H1 (cell line): ENCODE results near the gene CRTAC1. TPM values are rescaled to one million over a fixed set of nuclear protein-coding genes. Genes with fewer than 3 reads are reported as not detected.

Source experiments
- CTCF ChIA-PET: fragments of 300-600 bp; sonication (Branson Sonifier 250); formaldehyde crosslinking; loops from one replicate; lab custom pipeline; 2021; ENCODE audit not compliant: partially characterized antibody; lab: Charles Lee
- POLR2A ChIA-PET: fragments of 300-600 bp; sonication (Branson Sonifier 250); formaldehyde crosslinking; loops from one replicate; lab custom pipeline; 2021; ENCODE audit warnings: inconsistent platforms; ENCODE audit not compliant: partially characterized antibody; lab: Charles Lee
- DNase-seq, 2 experiments: peaks; one replicate each; pipeline versions ENCODE4 v3.0.0 to v3.0.0-alpha.2; 2010 to 2022; ENCODE audit warnings: low spot score in 2 of 2, low read depth in 1 of 2, mixed read lengths in 1 of 2
- FAIRE-seq: peaks from 2 replicates; lab custom pipeline; 2011; peaks lifted over from hg19 to GRCh38; lab: Jason Lieb, UNC
- H2AFZ ChIP-seq: 2 replicates; pipeline ENCODE4 v1.8.1; 2012; ENCODE audit warnings: low read length, inconsistent platforms
- H2AK5ac ChIP-seq: 2 replicates; pipeline ENCODE4 v1.6.1; 2013; ENCODE audit warnings: low read depth, low read length
- H2BK120ac ChIP-seq: replicated peaks from 2 replicates; pipeline ENCODE3; 2013; ENCODE audit warnings: low read depth, low read length, inconsistent platforms
- H2BK12ac ChIP-seq: 2 replicates; pipeline ENCODE4 v1.6.1; 2013; ENCODE audit warnings: low read depth, low read length
- H2BK15ac ChIP-seq: 2 replicates; pipeline ENCODE4 v1.6.1; 2013; ENCODE audit warnings: low read length
- H2BK20ac ChIP-seq: 2 replicates; pipeline ENCODE4 v1.6.1; 2013; ENCODE audit warnings: low read length
- H2BK5ac ChIP-seq: 2 replicates; pipeline ENCODE4 v1.6.1; 2013; ENCODE audit warnings: low read depth, low read length
- H3K14ac ChIP-seq: 2 replicates; pipeline ENCODE4 v1.6.1; 2013; ENCODE audit warnings: inconsistent platforms; ENCODE audit not compliant: insufficient read length
- H3K18ac ChIP-seq: 2 replicates; pipeline ENCODE4 v1.6.1; 2013; ENCODE audit warnings: low read length; ENCODE audit errors: extremely low read depth
- H3K23ac ChIP-seq: 2 replicates; pipeline ENCODE4 v1.6.1; 2013; ENCODE audit warnings: inconsistent platforms; ENCODE audit not compliant: insufficient read length
- H3K23me2 ChIP-seq: 2 replicates; pipeline ENCODE4 v1.6.1; 2013; ENCODE audit warnings: low read depth, low read length
- H3K27ac ChIP-seq: 2 replicates; pipeline ENCODE4 v1.6.1; 2011; ENCODE audit warnings: low read depth, low read length, inconsistent platforms
- H3K27me3 ChIP-seq, 4 experiments: replicated peaks in 1 of 4; 1 replicate in 1 of 4; 2 replicates in 3 of 4; pipeline versions ENCODE4 v1.6.1 to v1.8.1; 2011 to 2013; ENCODE audit warnings: low read length in 3 of 4, mild to moderate bottlenecking in 3 of 4, inconsistent platforms in 2 of 4, mixed read lengths in 2 of 4, moderate library complexity in 1 of 4; ENCODE audit not compliant: control insufficient read depth in 3 of 4, insufficient read depth in 3 of 4; ENCODE audit errors: extremely low read depth in 1 of 4
- H3K36me3 ChIP-seq, 4 experiments: 2 replicates each; pipeline versions ENCODE4 v1.6.1 to v1.8.1; 2011 to 2013; ENCODE audit warnings: mild to moderate bottlenecking in 4 of 4, low read length in 3 of 4, moderate library complexity in 2 of 4, control low read depth in 1 of 4, inconsistent platforms in 1 of 4; ENCODE audit not compliant: insufficient read depth in 4 of 4, control insufficient read depth in 2 of 4
- H3K4ac ChIP-seq: replicated peaks from 2 replicates; pipeline ENCODE3; 2013; ENCODE audit warnings: low read length, low read depth, mixed read lengths, inconsistent platforms; ENCODE audit not compliant: insufficient read length
- H3K4me1 ChIP-seq, 4 experiments: replicated peaks in 1 of 4; 1 replicate in 1 of 4; 2 replicates in 3 of 4; pipeline versions ENCODE4 v1.6.1 to v1.8.1; 2011 to 2013; ENCODE audit warnings: low read length in 3 of 4, inconsistent platforms in 2 of 4, mixed read lengths in 1 of 4; ENCODE audit not compliant: insufficient read depth in 4 of 4, control insufficient read depth in 3 of 4
- H3K4me2 ChIP-seq, 2 experiments: 2 replicates each; pipeline versions ENCODE4 v1.6.1 to v1.8.1; 2011 to 2013; ENCODE audit warnings: low read depth in 2 of 2, low read length in 2 of 2, control low read depth in 1 of 2, inconsistent platforms in 1 of 2, mild to moderate bottlenecking in 1 of 2; ENCODE audit not compliant: insufficient read depth in 1 of 2
- H3K4me3 ChIP-seq, 4 experiments: fragments of 200-600, 300-600 bp in 1 of 4; sonication (generic), shearing (Covaris generic), sonication (Bioruptor Twin) in 1 of 4; 2 replicates each; pipeline versions ENCODE4 v1.5.1 to v1.8.1; 2011 to 2016; ENCODE audit warnings: low read length in 4 of 4, low read depth in 3 of 4, control low read depth in 2 of 4, inconsistent platforms in 2 of 4, mild to moderate bottlenecking in 2 of 4, mixed read lengths in 1 of 4, moderate library complexity in 1 of 4; ENCODE audit not compliant: insufficient read depth in 2 of 4; ENCODE audit errors: extremely low read depth in 1 of 4
- H3K56ac ChIP-seq: replicated peaks from 2 replicates; pipeline ENCODE3; 2013; ENCODE audit warnings: low read depth, mild to moderate bottlenecking, mixed read lengths, low read length, inconsistent platforms; ENCODE audit not compliant: insufficient read length
- H3K79me1 ChIP-seq: 2 replicates; pipeline ENCODE4 v1.6.1; 2013; ENCODE audit warnings: low read depth, low read length, control low read depth
- H3K79me2 ChIP-seq, 2 experiments: 2 replicates each; pipeline versions ENCODE4 v1.6.1 to v1.8.1; 2012 to 2013; ENCODE audit warnings: low read length in 2 of 2, mild to moderate bottlenecking in 2 of 2, inconsistent platforms in 1 of 2; ENCODE audit not compliant: insufficient read depth in 2 of 2, control insufficient read depth in 1 of 2
- H3K9ac ChIP-seq, 4 experiments: replicated peaks in 1 of 4; 1 replicate in 1 of 4; 2 replicates in 3 of 4; pipeline versions ENCODE4 v1.6.1 to v1.8.1; 2011 to 2013; ENCODE audit warnings: low read depth in 3 of 4, low read length in 3 of 4, control low read depth in 2 of 4, mild to moderate bottlenecking in 2 of 4, moderate library complexity in 2 of 4, inconsistent platforms in 1 of 4; ENCODE audit errors: extremely low read depth in 1 of 4
- H3K9me3 ChIP-seq, 2 experiments: 2 replicates each; pipeline versions ENCODE4 v1.6.1 to v1.8.1; 2012 to 2013; ENCODE audit warnings: mild to moderate bottlenecking in 2 of 2, moderate library complexity in 2 of 2, control low read depth in 1 of 2, inconsistent platforms in 1 of 2, low read depth in 1 of 2, low read length in 1 of 2, mixed read lengths in 1 of 2; ENCODE audit not compliant: insufficient read depth in 2 of 2
- H4K20me1 ChIP-seq, 2 experiments: replicated peaks in 1 of 2; 2 replicates each; pipeline versions ENCODE3 to v1.8.1; 2011 to 2013; ENCODE audit warnings: inconsistent platforms in 2 of 2, low read length in 2 of 2, mild to moderate bottlenecking in 1 of 2; ENCODE audit not compliant: insufficient read depth in 2 of 2, control insufficient read depth in 1 of 2
- H4K5ac ChIP-seq: 2 replicates; pipeline ENCODE4 v1.6.1; 2013; ENCODE audit warnings: low read length, low read depth, mixed read lengths, inconsistent platforms; ENCODE audit not compliant: insufficient read length
- H4K8ac ChIP-seq: 2 replicates; pipeline ENCODE4 v1.8.0; 2013; ENCODE audit warnings: mild to moderate bottlenecking, moderate library complexity, low read length, inconsistent platforms; ENCODE audit not compliant: insufficient read depth; ENCODE audit errors: extremely low read depth
- H4K91ac ChIP-seq: replicated peaks from 2 replicates; pipeline ENCODE3; 2013; ENCODE audit warnings: low read length, mixed read lengths, inconsistent platforms; ENCODE audit not compliant: insufficient read length
- BACH1 ChIP-seq: IDR thresholded peaks from 2 replicates; pipeline ENCODE4 v1.6.1; 2012; ENCODE audit warnings: low read length, improper control_type of control experiment
- CEBPB ChIP-seq: IDR thresholded peaks from 2 replicates; pipeline ENCODE4 v1.6.1; 2012; ENCODE audit warnings: low read depth, low read length
- CHD1 ChIP-seq: IDR thresholded peaks from 2 replicates; pipeline ENCODE4 v1.6.1; 2012; ENCODE audit warnings: low read depth, low read length, improper control_type of control experiment
- HDAC6 ChIP-seq: IDR thresholded peaks from one replicate; pipeline ENCODE4 v1.7.1; 2012; ENCODE audit warnings: low read depth, mild to moderate bottlenecking, inconsistent platforms, low read length, moderate library complexity
- KDM4A ChIP-seq: IDR thresholded peaks from one replicate; pipeline ENCODE4 v1.7.1; 2012; ENCODE audit warnings: low read depth, mild to moderate bottlenecking, moderate library complexity, low read length, inconsistent platforms; ENCODE audit not compliant: severe bottlenecking
- KDM5A ChIP-seq: fragments of 200-600 bp; IDR thresholded peaks from 2 replicates; pipeline ENCODE4 v1.7.1; 2012; ENCODE audit warnings: mild to moderate bottlenecking, low read length, inconsistent platforms, mixed read lengths
- RBBP5 ChIP-seq: IDR thresholded peaks from 2 replicates; pipeline ENCODE4 v1.7.1; 2012; ENCODE audit warnings: low read depth, mild to moderate bottlenecking, inconsistent platforms, low read length, moderate library complexity, borderline replicate concordance
- SP2 ChIP-seq: IDR thresholded peaks from 2 replicates; pipeline ENCODE4 v1.6.1; 2012; ENCODE audit warnings: mild to moderate bottlenecking, low read length, inconsistent platforms
- TCF12 ChIP-seq: IDR thresholded peaks from 2 replicates; pipeline ENCODE4 v1.6.1; 2011; ENCODE audit warnings: low read depth, mild to moderate bottlenecking, low read length
- WGBS, 2 experiments: shearing (Covaris generic) in 1 of 2; methylation state at CpG; one replicate each; pipeline versions ENCODE4 v1.1.6 to v1.1.7; 2013 to 2015; ENCODE audit warnings: low lambda C conversion rate in 2 of 2, mixed read lengths in 2 of 2, inconsistent platforms in 1 of 2, low coverage in 1 of 2, missing lambda C conversion rate in 1 of 2; ENCODE audit not compliant: insufficient replicate concordance in 2 of 2, insufficient coverage in 1 of 2, insufficient read length in 1 of 2; ENCODE audit errors: extremely low coverage in 1 of 2, missing lambda C conversion rate in 1 of 2; 5-methylcytosine and 5-hydroxymethylcytosine counted together
- polyA plus RNA-seq, 7 experiments: library from polyadenylated mRNA; depleted of rRNA in 3 of 7; stranded (reverse) in 5 of 7; unstranded in 2 of 7; fragments of >200 nt in 5 of 7; fragments of 200-250 nt in 2 of 7; gene quantifications; 1 replicate in 5 of 7; 2 replicates in 1 of 7; 4 replicates in 1 of 7; pipeline versions ENCODE4 v1.2.1 to v1.2.3, GENCODE V29; 2011 to 2013; ENCODE audit warnings: missing spikeins in 2 of 7, mixed read lengths in 2 of 7
- total RNA-seq: library from RNA; stranded (reverse); fragmentation: NEBNext Ultra II Directional; extraction: Animal tissue kit (Norgen Biotek cat#: 25700); gene quantifications from 2 replicates; pipeline ENCODE4 v1.2.1, GENCODE V29; 2021

CRTAC1 gene
- total and polyA plus RNA-seq, 2 of the 8 experiments (the other 6 are each of a cell fraction or from before 2014, with no cell fraction given): 0.91 to 1.2 TPM

DNA sequence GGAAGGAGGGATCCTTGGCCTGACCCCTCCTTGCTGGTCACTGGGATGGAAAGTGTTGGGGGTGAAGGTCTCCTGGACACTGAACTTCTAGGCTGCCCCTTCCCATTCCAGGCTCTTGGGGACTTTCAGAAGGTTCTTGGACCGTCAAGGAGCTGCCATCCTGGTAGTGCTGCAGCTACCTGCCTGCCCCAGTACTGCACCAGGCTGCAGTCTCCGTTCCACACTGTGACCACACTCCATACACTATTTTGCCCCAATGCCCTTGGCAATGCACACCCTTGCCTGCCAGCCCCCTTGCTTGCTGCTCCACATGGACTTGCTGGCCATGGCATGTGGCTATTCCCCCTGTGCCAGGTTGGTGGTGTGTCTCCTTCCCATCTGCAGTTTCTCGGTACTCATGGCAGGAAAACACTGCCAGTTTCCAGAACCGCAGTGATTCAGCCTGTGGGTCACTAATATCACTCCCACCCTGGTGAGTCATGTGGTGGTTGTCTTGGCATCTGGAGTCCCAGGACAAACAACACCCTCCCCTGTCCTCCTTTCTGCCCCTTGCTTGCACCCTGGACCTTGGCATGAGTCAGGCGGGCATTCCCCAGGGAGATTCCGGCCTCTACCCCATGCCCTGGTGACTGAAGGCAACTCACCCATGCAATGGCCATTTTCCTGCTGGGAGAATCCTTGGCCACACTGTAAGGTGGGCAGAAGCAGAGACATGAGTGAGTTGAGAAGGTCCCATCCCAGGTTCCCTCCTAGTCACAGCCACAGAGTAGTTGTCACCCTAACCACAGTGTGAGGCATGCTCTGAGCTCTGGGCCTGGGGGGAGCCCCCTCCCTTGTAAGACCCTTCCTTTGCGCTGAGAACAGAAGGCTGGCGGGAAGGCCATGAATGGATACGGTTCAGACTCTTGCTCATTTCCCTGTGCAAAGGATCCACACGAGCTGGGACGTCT is 148.0 kb downstream of the CRTAC1 start:
- 79% methylated on average over 11 of the region's 11 CpGs; no CpG with 5 or more reads in 1 of the 2 experiments for WGBS, 2 experiments
- Histone ChIP-seq H2AK5ac (0 out of 2 replicates have a peak overlapping the region, but pooled peaks have one; percentile 9), H4K91ac (no peak overlapping the region), H3K79me1 (no peaks in the 10 kb centered on the region; the same call in 1 of the 2 replicates), H3K79me2 (no peaks in the 10 kb centered on the region), H4K8ac (no peak overlapping the region), H3K9me3 (no peaks in the 10 kb centered on the region), H3K4me2 (no peak overlapping the region), H4K20me1 (no peaks in the 10 kb centered on the region), H2AFZ (no peak overlapping the region), H3K23ac (no peak overlapping the region), H3K4ac (no peak overlapping the region), H3K27me3 (peaks cover 0 to 2% (median 0%) of the 10 kb centered on the region in 4 experiments; a peak in 1 of 7 replicates), H3K36me3 (peaks cover 0 to 2% (median under 1%) of the 10 kb centered on the region in 4 experiments; a peak in 2 of 8 replicates), H3K18ac (no peak overlapping the region), H2BK12ac (no peak overlapping the region), H2BK15ac (0 out of 2 replicates have a peak overlapping the region, but pooled peaks have one; percentile 68), H2BK5ac (no peak overlapping the region), H3K23me2 (no peaks in the 10 kb centered on the region), H3K56ac (no peak overlapping the region)
- CTCF ChIA-PET: interaction anchor here (0.8 to 2.1 kb wide), 7 partner anchors 8 to 146 kb away, joined by 3 to 5 read pairs (median 3); no protein-coding TSS in a partner anchor
- FAIRE-seq: no peak
- no peak for DNase-seq
- no peak for TF ChIP-seq CEBPB
- no peak for TF ChIP-seq KDM5A
- TF ChIP-seq TCF12: no peak
- no peak for TF ChIP-seq KDM4A
- TF ChIP-seq BACH1: no peak
- no peak for TF ChIP-seq SP2
- no peak for TF ChIP-seq RBBP5
- TF ChIP-seq CHD1: no peak
- TF ChIP-seq HDAC6: no peak
- TF ChIP-seq, all 59 proteins: peak for 0
- H2BK20ac ChIP-seq: no peak overlapping the region
- H2BK120ac ChIP-seq: no peak overlapping the region
- H3K4me1 ChIP-seq: 0 out of 7 replicates have a peak, but pooled peaks cover 0 to 4% (median 0%) of the 10 kb centered on the region in 4 experiments
- H3K14ac ChIP-seq: no peak overlapping the region
- no peak overlapping the region for H3K4me3 ChIP-seq
- H4K5ac ChIP-seq: no peak overlapping the region
- H3K27ac ChIP-seq: no peak overlapping the region
- no peak overlapping the region for H3K9ac ChIP-seq
- POLR2A ChIA-PET: no interaction called here
